Left cardiac atrium (tissue), 4 donors: ENCODE results near the gene RNF213. TPM values are rescaled to one million over a fixed set of nuclear protein-coding genes. Genes with fewer than 3 reads are reported as not detected.
A peak's percentile ranks its signal among the peaks of the same experiment; 100 is the strongest.
"Not testable (repeated sequence)": the region's sequence is repeated elsewhere in the genome, so short reads cannot be mapped to it uniquely, and the experiment has no call there.

Source experiments
- ATAC-seq, 2 donors: fragments of 200-7000 bp; cut with Tn5 transposase; one replicate each; pipeline ENCODE4 v1.9.1; 2020; ENCODE audit warnings: mild to moderate bottlenecking in 2 of 2, moderate library complexity in 2 of 2
- DNase-seq: peaks from one replicate; pipeline ENCODE4 v3.0.0-alpha.2; 2020
- intact Hi-C, 2 donors: fragments of 100-400 bp; cut with DNase I; formaldehyde crosslinking; loops; one replicate each; pipeline versions ENCODE4 v1.14.1 to v1.15.1; 2022 to 2023
- total RNA-seq, 2 donors: library from RNA; stranded (reverse); fragmentation: NEBNext Ultra II Directional; extraction: Animal tissue kit (Norgen Biotek cat#: 25700); gene quantifications; one replicate each; pipeline ENCODE4 v1.2.1, GENCODE V29; 2021
- donor health status: DM: no; HTN: yes; CAD: no.
- donor health status: DM: no; HTN: yes; CAD: no; lungs with severe emphysema.
- donor health status: DM: yes; HTN: yes; CAD: no.
- donor health status: Dilated cardiomyopathy.

Gene RNF213
- total RNA-seq, 2 donors from 2014 or later: 43.4 to 48.4 TPM

- intact Hi-C loops: no loop called here
- ATAC-seq: peak; percentile 45 to 62
- peak; percentile 90 for DNase-seq
Measured at GRCh38 chr17:80263253-80264204, 2.9 kb downstream of the RNF213 start.

GRCh38 chr17:80264205-80265075 lies 3.8 kb downstream of the RNF213 start:
- DNase-seq: no peak
- intact Hi-C loops: no loop called here
- ATAC-seq: no peak

DNA sequence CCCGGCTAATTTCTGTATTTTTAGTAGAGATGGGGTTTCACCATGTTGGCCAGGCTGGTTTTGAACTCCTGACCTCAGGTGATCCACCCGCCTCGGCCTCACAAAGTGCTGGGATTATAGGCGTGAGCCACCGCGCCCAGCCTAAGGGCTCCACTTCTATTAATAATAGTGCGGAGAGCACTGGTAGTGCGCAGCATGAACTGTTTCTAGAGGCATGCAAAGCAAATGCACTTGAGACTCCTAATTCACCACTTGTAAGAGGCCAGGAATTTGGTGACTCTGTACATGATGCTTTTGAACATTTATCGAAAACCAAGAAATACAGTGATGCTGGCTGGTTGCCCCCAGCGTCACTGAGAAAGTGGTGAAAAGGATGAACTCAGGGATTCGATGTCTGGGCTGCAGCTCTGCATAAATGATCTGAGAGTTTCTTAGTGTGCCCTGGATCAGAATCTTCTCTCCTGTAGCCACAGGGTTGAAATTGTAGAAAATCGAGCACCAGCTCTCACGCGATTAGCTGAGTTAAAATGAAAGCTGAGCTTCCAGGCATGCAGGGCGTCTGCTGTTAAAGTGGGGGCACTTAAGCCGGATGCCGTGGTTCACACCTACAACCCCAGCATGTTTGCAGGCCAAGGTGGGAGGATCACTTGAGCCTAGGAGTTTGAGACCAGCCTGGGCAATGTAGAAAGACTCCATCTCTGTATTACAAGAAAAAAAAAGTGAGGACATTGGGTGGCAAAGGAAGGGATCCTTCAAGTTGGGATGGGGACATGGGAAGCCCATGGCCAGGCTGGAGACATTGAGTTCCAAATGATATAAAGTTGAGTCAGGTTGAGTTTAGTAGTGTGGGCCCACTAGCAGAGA lies 4.8 kb downstream of the RNF213 start:
- intact Hi-C loops: no loop called here
- DNase-seq: no peak
- ATAC-seq: no peak

GRCh38 chr17:80267391-80267790 lies 6.7 kb downstream of the RNF213 start:
- intact Hi-C loops: no loop called here
- ATAC-seq (no peak), DNase-seq (no peak)

GRCh38 chr17:80268427-80268826 lies 7.8 kb downstream of the RNF213 start:
- DNase-seq (no peak), ATAC-seq (no peak)
- intact Hi-C loops: no loop called here

DNA sequence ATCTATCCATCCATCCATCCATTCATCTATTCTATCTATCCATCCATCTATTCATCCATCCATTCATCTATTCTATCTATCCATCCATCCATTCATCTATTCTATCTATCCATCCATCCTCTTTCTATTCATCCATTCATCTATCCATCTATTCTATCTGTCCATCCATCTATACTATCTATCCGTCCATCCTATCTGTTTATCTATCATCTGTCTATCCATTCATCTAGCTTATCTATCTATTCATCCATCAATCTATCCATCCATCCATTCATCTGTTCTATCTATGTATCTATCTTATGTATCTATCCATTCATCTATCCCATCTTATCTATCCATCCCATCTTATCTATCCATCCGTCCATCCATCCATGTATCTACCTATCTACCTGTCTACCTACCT lies 8.8 kb downstream of the RNF213 start:
- DNase-seq (no peak), ATAC-seq (no peak)
- intact Hi-C loops: no loop called here

DNA sequence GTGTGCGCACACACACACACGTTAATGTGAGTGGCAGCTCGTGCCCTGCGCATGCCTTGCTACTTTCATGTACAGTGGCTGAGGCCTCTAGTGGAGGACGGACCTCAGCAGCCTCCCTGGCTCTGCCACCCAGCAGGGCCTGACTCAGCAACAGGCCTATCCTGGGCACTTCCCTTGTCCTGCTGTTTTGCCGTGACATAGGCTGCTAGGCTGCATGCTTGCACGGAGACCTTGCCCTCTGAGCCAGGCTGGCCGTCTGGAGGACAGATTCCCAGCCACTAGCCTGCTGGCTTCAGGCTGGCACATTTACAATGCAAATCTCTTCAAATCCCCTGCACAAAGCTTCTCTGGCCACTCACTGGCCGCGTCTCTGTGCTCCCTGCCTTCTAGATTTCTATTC lies 9.5 kb downstream of the RNF213 start:
- DNase-seq: no peak
- no peak for ATAC-seq
- intact Hi-C loops: no loop called here

DNA sequence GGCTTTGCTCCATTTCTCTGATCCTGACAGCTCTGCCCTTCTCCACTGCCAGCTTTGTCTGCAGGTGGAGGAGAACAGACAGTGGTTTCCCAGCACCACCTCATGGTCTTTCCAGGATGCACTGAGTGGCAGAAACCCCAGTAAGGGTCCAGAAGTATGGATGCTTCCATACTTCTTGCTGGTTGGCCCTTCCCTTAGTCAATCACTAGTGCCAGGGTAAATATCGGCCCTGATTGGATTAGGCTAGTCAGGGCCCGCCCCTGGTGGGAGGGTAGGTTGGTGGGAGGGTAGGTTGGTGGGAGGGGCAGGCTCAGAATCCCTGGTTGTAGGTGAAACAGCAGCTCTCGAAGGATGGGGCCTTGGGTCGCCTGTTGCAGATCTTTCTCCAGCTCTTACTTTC lies 10.2 kb downstream of the RNF213 start:
- intact Hi-C loops: no loop called here
- DNase-seq (no peak), ATAC-seq (peak; percentile 50 to 65)

- ATAC-seq: no peak
- intact Hi-C loops: no loop called here
Measured at GRCh38 chr17:80272366-80272765, 11.7 kb downstream of the RNF213 start.

DNA sequence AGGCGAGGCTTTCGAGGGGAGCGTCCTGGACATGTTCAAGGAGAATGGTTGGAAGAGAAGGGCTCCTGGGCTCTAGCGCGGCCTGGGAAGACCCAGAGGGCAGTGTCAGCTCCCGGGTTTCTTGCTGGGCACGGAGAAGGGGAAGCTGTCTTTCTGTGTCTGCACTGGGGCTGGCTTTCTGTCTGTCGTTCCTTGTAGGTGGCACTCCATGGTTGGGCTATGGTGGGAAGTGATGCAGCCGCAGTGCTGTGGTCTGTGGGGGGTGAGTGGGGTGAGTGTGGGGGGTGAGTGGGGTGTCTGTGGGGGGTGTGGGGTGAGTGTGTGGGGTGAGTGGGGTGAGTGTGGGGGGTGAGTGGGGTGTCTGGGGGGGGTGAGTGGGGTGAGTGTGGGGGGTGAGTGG lies 13.7 kb downstream of the RNF213 start:
- intact Hi-C loops: no loop called here
- ATAC-seq (no peak), DNase-seq (no peak)

More at GRCh38 chr17:80272366-80272765, 11.7 kb downstream of the RNF213 start:
- DNase-seq: no peak

DNA sequence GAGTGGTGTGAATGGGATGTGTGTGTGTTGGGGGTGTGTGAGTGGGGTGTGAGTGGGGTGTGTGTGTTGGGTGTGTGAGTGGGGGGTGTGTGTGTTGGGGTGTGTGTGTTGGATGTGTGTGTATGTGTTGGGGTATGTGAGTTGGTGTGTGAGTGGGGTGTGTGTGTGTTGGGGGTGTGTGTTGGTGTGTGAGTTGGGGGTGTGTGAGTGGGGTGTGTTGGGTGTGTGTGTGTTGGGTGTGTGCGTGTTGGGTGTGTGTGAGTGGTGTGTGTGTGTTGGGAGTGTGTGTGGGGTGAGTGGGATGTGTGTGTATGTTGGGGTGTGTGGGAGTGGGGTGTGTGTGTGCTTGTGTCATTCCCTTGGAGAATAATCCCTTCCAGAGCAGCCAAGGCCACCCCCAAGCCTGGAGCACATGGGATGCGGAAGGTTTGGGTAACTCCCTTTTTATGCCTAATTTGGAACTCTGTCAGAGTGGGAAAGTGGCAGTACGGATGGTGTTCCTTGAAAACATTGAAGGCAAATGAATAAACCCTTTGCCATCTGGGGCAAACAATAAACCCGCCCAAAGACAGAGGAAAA lies 14.3 kb downstream of the RNF213 start:
- intact Hi-C loops: no loop called here
- ATAC-seq: no peak

GRCh38 chr17:80275857-80276256 lies 15.2 kb downstream of the RNF213 start:
- ATAC-seq, intact Hi-C loops, DNase-seq: not testable (repeated sequence)

More for the DNA sequence above, 14.3 kb downstream of the RNF213 start:
- DNase-seq: no peak

DNA sequence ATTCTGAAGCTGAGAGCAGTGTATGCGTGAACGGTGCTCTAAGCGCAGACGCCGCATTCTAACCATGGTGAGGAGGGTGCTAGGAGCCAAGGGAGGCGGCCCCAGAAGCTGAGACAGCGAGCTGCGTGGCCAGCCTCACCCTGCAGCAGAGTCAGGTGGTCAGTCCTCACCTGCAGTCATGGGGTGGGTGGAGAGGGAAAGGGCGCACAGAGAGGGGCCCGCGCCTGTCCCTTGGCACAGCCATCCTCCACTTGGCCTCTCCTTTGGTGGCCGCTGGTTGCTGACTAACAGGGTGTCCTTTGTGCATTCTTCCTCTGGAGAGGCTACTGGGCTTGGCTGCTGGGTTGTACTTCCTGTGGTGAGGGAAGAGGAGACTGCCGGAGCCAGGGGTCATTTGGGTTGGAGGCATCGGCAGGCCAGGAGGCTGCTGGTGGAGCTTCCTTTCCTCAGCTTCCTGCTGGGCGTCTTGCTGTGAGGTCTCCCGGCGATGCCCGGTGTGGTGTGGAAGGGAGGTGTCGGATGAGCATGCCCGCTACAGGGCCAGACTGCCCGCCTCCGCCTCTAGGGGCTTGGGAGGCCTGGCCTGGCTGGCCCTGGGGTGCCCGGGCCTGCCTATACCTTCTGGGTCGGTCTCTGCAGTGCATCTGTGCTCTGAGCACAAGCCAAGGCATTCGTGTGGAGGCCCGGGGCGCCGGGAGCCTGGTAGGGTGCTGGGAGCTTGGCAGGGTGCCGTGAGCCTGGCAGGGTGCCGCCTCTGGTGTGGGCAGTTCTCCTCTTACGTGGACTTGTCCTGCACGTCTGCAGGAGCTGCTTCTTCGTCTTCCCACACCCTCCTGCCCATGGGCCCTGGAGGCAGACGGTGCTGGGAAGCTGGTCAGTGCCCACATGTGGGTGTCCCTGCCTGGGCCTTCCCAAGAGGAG lies 17.4 kb downstream of the RNF213 start:
- intact Hi-C loops: no loop called here
- DNase-seq (peak; percentile 51), ATAC-seq (peak; percentile 31 to 41)

DNA sequence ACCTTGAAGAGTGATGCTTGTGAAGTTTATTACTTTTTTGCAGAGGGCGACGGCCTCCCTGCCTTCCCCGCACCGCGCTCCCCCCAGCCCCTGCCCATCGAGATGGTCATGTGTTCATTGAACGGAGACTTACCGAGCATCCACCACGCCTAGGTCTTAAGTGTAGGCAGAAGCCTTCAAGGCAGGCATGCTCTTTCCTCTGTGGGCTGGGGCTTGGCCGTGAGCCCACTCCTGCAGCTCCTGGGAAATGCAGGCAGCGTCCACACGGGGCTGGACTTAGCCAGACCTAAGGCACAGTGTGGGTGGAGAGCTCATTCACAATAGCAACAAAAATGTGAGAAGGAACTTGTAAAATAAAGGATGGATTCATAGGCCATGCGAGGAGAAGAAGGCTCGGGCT lies 19.2 kb downstream of the RNF213 start:
- intact Hi-C loops: no loop called here
- DNase-seq: peak; percentile 83
- ATAC-seq: peak; percentile 77 to 85

DNA sequence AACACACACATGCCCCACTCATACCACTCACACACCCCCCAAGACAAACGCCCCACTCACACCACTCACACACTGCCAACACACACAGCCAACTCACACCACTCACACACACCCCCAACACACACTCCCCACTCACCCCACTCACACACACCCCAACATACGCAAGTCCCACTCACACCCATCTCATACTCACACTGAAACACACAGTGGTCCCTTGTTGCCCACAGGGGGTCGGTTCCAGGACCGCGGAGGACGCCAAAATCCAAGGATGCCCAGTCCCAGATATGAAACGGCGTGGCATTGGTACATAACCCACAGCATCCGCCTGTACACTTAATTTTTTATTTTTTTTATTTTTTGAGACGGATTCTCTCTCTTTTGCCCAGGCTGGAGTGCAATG lies 20.9 kb downstream of the RNF213 start:
- intact Hi-C loops: no loop called here
- no peak for DNase-seq

GRCh38 chr17:80283116-80283852 lies 22.6 kb downstream of the RNF213 start:
- DNase-seq (no peak), ATAC-seq (no peak)
- intact Hi-C loops: no loop called here

More for the DNA sequence above, 20.9 kb downstream of the RNF213 start:
- no peak for ATAC-seq

DNA sequence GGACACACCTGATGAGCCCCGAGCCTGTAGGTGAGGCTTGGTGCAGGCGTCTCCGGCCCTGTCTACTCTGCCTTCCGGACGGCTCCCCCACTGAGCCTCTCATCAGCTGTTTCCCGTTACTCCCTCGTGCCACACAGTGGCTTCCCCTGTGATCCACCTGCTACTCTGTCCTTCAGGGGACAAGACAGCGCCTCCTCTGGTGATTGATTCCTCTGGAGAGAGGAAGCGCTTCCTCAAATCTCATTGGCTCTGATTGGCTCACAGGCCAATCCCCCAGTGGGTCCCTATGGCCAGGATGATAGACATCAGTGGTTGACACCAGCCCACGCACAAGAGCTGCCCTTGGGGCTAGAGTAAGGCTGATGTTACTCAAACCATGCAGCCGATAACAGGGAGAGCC lies 24.0 kb downstream of the RNF213 start:
- intact Hi-C loops: no loop called here
- no peak for ATAC-seq
- DNase-seq: no peak
